NCI-H510A (cell line): ENCODE results near the gene CYTH1.
"Not testable (repeated sequence)": the region's sequence is repeated elsewhere in the genome, so short reads cannot be mapped to it uniquely, and the experiment has no call there.

Experiments used
- DNase-seq: peaks from one replicate; lab custom pipeline; 2025; lab: John Stamatoyannopoulos, UW

Gene CYTH1

DNA sequence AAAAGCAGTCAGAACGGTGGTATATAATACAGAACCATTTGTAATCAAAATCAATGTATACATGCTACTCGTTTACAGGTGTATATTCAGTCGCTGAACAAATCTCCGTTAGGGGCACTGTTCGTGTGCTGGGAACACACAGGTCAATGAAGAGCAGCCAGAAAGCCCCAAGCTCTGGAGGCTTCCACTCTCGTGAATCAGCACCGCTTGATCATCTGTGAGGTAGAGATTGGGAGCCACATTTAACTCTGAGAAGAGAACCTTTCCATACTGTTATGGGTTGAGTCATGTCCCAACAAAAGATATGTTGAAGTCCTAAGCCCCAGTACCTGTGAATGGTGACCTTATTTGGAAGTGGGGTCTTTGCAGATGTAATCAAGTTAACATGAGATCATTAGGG, 5.4 kb upstream of the CYTH1 start:
- no peak for DNase-seq

DNA sequence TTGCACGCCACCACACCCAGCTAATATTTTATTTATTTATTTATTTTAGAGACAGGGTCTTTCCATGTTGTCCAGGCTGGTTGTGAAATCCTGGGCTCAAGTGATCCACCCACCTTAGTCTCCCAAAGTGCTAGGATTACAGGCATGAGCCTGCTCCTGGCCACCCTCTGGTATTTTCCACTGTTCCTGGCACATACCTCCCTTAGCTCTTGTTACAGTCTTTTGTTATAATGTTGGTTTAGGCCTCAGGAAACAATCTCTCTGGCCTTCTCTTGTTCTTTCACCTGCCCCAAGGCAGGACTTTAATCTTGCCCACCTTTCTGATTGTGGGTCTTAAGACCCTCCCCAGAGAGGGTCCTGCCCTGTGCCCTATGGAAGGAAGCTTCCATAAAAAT, 3.6 kb upstream of the CYTH1 start:
- no peak for DNase-seq

- no peak for DNase-seq
Observed at GRCh38 chr17:78785011-78785662, 3.1 kb upstream of the CYTH1 start.

- DNase-seq: no peak
Observed at GRCh38 chr17:78784352-78784751, 2.3 kb upstream of the CYTH1 start.

- no peak for DNase-seq
Observed at GRCh38 chr17:78783711-78784324, 1.7 kb upstream of the CYTH1 start.

- DNase-seq: no peak
Observed at GRCh38 chr17:78781104-78781892, 775 bp downstream of the CYTH1 start.

- no peak for DNase-seq
Observed at GRCh38 chr17:78780335-78780734, 1.7 kb downstream of the CYTH1 start.

- DNase-seq: no peak
Observed at GRCh38 chr17:78779850-78780249, 2.2 kb downstream of the CYTH1 start.

GRCh38 chr17:78779286-78779651, 2.8 kb downstream of the CYTH1 start:
- not testable (repeated sequence) for DNase-seq

DNA sequence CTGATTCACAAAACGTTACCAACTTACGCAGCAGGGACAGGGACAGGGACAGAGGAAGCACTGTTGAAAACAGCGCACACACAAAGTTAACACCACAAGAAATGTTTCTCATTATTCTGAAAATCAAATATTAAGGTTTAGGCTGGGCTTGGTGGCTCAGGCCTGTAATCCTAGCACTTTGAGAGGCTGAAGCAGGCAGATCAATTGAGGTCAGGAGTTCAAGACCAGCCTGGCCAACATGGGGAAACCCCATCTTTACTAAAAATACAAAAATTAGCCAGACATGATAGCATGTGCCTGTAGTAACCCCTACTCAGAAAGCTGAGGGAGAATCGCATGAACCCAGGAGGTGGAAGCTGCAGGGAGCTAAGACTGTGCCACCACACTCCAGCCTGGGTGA, 4.2 kb downstream of the CYTH1 start:
- no peak for DNase-seq

- DNase-seq: no peak
Observed at GRCh38 chr17:78774956-78775571, 7.0 kb downstream of the CYTH1 start.

- no peak for DNase-seq
Observed at GRCh38 chr17:78774453-78774852, 7.6 kb downstream of the CYTH1 start.

GRCh38 chr17:78771758-78772382, 10.2 kb downstream of the CYTH1 start:
- no peak for DNase-seq

DNA sequence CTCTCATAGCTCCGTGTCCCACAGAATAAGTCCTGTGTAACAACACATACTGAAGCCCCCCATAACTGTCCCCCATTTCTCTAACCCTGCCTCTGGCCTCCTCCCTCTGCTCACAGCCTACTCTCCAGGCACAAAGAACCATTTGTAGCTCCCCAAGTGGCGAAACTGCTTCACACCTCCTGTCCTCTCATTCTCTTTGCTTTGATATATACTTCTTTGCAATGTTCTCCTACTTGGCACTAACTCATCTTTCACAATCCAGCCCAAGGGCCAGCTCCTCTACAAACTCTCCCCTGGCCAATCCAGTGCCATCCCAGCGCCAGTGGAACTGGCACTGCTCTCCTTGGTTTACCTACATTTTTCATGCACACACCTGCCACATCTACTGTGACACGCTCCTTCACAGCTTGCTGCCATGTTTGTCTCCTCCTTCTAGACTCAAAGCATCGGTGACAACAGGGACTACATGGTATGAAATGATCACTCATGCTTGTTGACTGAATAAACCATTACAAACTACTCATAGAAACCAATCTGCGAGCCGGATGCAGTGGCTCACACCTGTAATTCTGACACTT, 12.8 kb downstream of the CYTH1 start:
- no peak for DNase-seq

GRCh38 chr17:78767806-78768205, 14.3 kb downstream of the CYTH1 start:
- DNase-seq: no peak

DNA sequence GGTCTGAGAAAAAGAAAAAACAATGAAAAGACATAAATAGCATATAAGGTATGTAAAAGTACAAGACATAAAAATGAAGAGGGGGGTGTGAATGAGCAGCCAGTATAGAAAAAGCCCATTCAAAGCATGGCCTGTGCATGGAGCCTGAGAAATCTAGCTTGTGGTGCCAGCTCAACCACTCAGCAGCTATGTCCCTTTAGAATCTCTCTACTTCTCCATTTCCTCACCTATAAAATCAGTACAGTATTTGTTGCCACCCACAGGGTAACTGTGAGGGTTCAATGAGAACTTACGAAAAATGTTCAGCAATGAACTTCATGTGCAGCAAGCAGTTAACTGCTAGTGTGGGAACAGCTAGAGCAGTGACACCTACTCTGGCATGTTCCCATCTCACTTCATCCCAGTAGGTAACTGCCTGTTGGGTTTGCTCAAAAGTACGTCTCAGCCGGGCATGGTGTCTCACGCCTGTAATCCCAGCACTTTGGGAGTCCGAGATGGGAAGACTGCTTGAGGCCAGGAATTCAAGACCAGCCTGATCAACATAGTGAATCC, 15.3 kb downstream of the CYTH1 start:
- no peak for DNase-seq

DNA sequence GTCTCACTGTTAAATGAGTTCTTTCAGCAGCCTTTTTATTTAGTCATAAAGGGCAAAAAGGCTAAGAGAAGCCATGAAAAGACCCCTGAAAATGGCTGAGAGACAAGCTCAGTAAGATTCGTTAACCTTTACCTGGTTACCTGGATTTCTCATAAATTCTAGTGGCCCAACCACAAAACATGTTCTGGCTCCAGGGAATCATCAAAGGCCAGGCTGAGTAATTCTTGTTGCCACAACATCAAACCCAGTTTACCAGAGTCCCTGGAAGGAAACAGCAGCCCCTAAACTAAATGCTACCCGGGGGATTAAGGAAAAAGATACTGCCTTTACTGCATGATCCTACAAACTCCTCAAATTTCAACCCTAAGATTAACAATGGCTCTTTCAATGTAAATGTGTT, 15.8 kb downstream of the CYTH1 start:
- DNase-seq: no peak

GRCh38 chr17:78765821-78766220, 16.3 kb downstream of the CYTH1 start:
- no peak for DNase-seq

- DNase-seq: no peak
Observed at GRCh38 chr17:78764871-78765270, 17.2 kb downstream of the CYTH1 start.

- DNase-seq: no peak
Observed at GRCh38 chr17:78763561-78763960, 18.5 kb downstream of the CYTH1 start.

DNA sequence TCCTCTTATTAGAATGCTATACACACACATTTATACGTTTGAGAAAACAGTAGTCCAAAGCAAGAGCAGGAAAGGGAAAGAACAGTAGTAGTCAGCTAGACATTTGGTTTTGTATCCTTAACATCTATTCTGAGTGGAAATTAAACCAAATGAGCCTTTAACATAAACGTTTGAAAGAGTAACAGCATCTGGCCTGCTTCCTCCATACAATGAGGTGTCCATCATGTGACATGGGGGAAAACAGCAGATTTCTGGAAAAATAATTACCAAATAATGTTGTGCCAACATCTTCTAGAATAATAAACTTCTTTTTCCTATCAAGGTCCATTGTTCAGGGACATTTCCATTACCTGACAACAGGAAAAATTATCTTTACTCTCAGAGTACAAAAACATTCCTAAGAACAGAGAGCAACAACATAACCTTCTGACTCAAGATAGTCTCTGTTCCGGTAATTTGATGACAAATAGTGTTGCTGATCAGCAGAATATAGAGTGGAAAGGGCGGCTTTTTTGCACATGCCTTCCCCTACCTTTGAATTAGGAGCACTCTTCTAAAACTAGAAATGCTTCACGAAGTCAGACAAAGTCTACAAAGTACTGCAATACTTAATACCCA, 20.2 kb downstream of the CYTH1 start:
- no peak for DNase-seq
